Prostate gland (tissue), 2 donors: Measurements from ENCODE around the gene GRIK5.

ENCODE experiments used
- CTCF ChIP-seq, 4 experiments: fragments of 200-600 bp in 2 of 4; fragments of 450-650 bp in 2 of 4; sonication (generic) in 2 of 4; IDR thresholded peaks; 1 replicate in 3 of 4; 2 replicates in 1 of 4; pipeline ENCODE4 v1.5.1; 2016 to 2019; ENCODE audit warnings: antibody characterized with exemption in 4 of 4, mild to moderate bottlenecking in 2 of 4, moderate library complexity in 2 of 4
- POLR2A ChIP-seq: fragments of 450-650 bp; IDR thresholded peaks from one replicate; pipeline ENCODE4 v1.6.1; 2016; ENCODE audit warnings: antibody characterized with exemption, mild to moderate bottlenecking
- POLR2AphosphoS5 ChIP-seq: sonication (generic); formaldehyde crosslinking; IDR thresholded peaks from one replicate; pipeline ENCODE4 v1.6.1; 2017; ENCODE audit warnings: antibody characterized with exemption

- TF ChIP-seq CTCF (IDR thresholded peaks at IDR 0.05): no peak
- TF ChIP-seq POLR2A: no peak
- TF ChIP-seq POLR2AphosphoS5: no peak
Measured at GRCh38 chr19:41957161-41957837, 112.7 kb downstream of the GRIK5 start.
